NCI-H1092 (cell line): Measurements from ENCODE around the gene RETREG3.
"Not testable (repeated sequence)": the region's sequence is repeated elsewhere in the genome, so short reads cannot be mapped to it uniquely, and the experiment has no call there.

Source experiments
- DNase-seq: peaks from one replicate; lab custom pipeline; 2025; lab: John Stamatoyannopoulos, UW

RETREG3 gene

DNA sequence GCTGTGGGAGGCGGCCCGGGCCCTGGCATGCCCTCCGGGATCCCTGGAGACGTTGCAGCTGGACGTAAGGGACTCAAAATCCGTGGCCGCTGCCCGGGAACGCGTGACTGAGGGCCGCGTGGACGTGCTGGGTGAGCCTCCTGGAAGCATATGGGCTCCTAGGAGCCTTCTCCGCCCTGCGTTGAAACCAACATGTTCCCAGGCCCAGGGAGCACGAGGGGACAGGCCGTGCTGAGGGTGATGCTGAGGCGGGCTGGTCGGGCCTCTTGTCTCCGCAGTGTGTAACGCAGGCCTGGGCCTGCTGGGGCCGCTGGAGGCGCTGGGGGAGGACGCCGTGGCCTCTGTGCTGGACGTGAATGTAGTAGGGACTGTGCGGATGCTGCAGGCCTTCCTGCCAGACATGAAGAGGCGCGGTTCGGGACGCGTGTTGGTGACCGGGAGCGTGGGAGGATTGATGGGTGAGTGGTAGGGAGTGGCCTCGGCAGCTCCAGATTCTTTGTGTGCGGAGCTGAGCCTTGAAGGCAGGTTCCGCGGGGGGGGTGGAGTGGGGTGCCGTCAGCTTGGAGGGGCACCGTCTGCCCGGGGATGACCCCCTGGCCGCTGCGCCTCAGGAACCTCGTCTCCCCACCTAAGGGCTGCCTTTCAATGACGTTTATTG lies 55.9 kb downstream of the RETREG3 start:
- DNase-seq: no peak

DNA sequence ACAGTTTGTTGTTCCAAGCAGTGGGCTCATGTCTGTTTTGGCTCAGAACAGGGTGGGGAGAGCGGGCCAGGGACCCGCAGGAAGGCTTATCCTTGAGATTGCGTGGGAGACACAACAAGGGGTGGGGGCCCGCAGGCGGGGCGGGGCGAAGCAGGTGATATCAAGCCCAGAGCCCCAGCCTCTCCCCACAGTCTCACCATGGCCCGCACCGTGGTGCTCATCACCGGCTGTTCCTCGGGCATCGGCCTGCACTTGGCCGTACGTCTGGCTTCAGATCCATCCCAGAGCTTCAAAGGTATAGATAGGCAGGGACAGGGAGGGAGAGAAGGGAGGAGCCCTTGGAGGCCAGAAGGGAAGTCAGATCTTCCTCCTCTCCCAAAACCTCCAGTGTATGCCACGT lies 56.4 kb downstream of the RETREG3 start, which contains the start of gene HSD17B1:
Gene HSD17B1 (plus strand): TSS at position 188 of the 400 bp plus-strand sequence. CDS start 11 bp downstream, at position 199.
- DNase-seq: not testable (repeated sequence)

DNA sequence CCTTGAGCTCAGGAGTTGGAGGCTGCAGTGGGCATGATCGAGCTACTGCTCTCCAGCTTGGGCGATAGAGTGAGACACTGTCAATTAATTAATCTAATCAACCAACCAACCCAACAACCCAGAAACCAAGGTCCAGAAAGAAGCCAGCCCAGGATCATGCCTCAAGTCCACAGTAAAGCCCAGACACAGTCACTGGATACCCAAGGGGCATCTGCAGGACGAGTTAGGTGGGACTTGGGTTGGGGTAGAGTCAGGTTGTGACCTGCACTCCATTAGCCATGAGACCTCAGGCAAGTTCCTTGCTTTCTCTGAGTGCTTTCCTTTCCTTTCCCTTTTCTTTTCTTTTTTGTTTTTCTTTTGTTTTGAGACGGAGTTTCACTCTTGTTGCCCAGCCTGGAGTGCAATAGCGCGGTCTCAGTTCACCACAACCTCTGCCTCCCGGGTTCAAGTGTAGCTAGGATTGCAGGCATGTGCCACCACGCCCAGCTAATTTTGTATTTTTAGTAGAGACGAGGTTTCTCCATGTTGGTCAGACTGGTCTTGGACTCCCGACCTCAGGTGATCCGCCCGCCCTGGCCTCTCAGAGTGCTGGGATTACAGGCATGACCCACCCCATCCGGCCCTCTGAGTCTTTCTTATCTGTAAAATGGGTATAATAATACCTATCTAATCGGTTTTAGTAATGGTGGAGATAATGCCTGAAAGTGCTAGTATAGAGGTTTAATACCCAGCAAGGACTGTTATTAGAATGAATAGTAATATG lies 60.0 kb downstream of the RETREG3 start:
- no peak for DNase-seq

DNA sequence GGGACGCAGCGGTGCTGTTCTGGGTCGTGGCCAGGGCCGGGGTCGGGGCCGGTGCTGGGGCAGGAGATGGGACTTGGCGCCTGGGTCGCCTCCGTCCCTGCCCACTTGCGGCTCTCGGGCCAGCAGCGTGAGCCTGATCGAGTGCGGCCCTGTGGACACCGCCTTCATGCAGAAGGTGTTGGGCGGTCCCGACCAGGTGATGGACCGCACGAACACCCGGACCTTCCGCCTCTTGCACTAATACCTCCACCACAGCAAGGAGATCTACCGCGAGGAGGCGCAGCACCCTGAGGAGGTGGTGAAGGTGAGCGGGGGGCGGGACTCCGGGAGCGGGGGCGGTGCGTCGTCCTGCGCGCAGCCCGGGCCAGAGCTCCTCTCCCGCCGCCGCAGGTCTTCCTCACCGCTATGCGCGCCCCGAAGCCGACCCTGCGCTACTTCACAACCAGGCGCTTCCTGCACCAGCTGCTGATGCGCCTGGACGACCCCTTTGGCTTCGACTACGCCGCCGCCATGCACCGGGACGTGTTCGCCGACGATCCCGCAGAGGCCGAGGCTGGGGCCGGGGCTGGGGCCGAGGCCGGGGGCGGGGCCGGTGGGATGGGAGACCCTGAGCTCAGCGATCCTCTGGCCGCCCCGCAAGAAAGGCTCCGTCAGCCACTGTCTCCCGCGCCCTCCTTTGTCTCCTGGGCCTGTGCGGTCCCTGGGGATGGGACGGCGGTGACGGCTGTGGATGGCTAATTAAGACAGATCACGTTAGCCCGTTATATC lies 60.9 kb downstream of the RETREG3 start:
- DNase-seq: peak; percentile 55

DNA sequence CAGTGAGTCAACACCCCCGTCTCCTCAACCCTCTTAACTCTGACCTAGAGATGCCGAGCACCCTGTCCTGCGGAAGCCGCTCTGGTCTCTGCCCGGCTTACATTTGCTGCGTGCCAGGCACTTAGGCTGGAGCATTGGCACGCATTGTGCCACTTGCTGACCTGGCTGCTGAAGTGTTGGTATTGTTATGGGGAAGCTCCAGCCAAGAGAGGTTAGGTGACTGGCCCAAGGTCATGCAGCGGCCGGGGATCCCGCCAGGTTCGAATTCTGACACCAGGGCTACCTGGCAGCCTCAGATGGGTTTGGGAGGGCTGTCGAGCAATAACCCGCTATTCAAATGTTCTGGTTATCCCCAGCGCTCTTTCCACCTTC lies 61.5 kb downstream of the RETREG3 start:
- no peak for DNase-seq

DNA sequence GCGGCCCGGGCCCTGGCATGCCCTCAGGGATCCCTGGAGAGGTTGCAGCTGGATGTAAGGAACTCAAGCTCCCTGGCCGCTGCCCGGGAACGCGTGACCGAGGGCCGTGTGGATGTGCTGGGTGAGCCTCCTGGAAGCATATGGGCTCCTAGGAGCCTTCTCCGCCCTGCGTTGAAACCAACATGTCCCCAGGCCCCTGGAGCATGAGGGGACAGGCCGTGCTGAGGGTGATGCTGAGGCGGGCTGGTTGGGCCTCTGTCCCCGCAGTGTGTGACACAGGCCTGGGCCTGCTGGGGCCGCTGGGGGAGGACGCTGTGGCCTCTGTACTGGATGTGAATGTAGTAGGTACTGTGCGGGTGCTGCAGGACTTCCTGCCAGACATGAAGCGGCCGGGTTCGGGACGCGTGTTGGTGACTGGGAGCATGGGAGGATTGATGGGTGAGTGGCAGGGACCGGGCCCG lies 62.1 kb downstream of the RETREG3 start:
- DNase-seq: no peak

DNA sequence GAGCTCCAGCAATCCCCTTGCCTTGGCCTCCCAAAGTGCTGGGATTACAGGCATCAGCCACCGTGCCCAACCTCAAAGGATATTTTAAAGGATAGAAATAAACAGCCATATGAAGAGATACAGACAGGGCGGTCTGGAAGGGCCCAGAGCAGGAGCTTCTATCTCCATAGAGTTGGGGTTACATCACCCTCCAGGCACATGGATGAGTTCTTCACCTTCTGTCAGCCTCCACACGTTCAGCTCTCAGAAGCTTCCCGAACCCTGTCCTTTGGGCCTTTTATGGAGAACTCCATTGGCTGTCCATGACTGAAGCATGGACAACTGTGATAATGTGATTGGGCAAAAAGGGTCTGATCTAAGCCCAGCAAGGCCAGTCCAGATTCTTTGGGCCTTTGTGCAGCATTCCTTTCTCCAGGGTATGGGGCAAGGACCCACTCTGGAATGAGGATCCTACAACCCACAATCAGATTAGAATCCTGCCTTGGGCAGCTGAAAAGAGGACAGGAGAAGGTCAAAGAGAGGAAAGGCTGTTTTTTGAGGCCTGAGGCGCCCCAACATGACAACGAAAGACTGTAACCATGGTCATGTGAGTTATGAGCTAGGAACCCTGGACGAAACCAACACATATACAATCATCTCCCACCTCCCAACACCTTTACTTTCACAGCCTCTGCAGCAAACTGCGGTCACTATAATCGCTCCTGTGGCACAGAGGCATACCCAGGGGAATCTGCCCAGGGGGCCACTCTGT lies 63.2 kb downstream of the RETREG3 start:
- not testable (repeated sequence) for DNase-seq

DNA sequence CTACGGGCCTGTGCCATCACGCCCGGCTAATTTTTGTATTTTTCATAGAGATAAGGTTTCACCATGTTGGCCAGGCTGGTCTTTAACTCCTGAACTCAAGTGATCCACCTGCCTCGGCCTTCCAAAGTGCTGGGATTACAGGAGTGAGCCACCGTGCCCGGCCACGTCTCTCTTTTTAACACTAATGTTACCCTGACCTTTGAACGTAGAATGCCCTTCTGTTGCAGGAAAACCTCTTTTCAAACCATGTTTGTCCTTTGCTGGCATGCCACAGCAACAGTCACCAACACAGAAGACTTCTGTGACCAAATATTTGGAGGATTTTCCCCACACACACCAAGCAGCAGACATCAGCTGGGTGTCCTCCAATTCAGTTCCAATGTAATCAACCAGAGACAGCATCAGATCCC lies 64.3 kb downstream of the RETREG3 start:
- no peak for DNase-seq

DNA sequence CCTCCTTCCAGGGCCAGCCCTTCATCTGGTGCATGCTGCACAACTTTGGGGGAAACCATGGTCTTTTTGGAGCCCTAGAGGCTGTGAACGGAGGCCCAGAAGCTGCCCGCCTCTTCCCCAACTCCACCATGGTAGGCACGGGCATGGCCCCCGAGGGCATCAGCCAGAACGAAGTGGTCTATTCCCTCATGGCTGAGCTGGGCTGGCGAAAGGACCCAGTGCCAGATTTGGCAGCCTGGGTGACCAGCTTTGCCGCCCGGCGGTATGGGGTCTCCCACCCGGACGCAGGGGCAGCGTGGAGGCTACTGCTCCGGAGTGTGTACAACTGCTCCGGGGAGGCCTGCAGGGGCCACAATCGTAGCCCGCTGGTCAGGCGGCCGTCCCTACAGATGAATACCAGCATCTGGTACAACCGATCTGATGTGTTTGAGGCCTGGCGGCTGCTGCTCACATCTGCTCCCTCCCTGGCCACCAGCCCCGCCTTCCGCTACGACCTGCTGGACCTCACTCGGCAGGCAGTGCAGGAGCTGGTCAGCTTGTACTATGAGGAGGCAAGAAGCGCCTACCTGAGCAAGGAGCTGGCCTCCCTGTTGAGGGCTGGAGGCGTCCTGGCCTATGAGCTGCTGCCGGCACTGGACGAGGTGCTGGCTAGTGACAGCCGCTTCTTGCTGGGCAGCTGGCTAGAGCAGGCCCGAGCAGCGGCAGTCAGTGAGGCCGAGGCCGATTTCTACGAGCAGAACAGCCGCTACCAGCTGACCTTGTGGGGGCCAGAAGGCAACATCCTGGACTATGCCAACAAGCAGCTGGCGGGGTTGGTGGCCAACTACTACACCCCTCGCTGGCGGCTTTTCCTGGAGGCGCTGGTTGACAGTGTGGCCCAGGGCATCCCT lies 65.7 kb downstream of the RETREG3 start:
- no peak for DNase-seq

DNA sequence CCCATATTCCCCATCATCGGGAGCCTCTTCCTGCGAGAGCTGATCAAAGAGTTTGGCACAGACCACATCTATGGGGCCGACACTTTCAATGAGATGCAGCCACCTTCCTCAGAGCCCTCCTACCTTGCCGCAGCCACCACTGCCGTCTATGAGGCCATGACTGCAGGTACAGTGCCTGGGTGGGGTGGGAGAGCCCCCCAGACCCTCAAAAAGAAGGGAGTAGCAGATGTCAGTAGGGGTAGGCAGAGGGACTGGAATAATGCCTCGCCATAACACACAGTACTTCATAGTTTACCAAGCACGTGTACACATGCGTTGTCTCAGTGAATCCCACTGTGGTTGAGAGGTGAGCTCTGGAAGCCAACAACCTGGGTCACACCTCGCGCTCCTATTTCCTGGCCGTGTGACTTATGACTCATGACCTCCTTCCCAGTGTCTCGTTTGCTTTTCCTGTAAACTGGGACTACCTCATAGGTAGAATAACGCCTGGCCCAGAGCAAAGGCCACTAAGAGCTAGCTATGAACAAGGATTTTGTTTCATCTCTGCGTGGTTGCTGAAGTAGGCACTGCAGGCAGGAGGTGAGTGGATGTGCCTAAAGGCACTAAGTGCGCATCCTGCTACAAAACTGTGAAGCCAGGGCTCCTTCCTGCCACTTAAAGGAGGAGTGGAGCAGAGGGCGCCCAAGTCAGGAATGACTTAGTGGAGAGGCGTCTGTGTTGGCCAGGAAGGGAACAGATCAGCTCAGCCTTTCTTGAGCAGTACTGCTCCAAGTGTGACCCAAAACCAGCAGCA lies 67.9 kb downstream of the RETREG3 start:
- DNase-seq: no peak

DNA sequence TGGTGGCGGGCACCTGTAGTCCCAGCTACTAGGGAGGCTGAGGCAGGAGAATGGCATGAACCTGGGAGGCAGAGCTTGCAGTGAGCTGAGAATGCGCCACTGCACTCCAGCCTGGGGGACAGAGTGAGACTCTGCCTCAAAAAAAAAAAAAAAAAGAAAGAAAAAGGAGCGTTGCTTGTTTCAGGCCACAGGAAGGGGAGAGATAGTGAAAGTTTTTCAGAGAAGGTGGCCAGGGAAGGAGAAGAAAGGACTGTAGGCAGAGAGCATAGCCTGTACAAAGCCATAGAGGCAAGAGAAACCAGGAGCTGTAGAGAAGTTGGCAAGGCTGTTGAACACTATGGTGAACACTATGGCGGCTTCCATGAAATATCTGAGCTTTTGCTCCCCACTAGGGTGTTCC lies 68.6 kb downstream of the RETREG3 start:
- DNase-seq: not testable (repeated sequence)

DNA sequence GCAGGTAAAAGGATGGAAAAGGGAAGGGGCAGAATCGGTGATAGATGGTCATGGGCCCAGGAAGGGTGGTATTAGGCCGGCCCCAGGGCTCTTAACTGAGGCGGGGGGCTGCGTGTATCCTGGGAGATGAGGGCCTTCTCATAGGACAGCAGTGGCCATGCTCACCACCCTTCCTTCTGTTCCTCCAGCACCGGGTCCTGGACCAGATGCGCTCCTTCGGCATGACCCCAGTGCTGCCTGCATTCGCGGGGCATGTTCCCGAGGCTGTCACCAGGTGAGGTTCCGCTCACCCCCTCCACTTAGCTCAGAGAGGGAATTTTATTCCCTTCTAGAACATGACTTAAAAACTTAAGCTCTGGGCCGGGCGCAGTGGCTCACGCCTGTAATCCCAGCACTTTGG lies 70.7 kb downstream of the RETREG3 start:
- DNase-seq: no peak

DNA sequence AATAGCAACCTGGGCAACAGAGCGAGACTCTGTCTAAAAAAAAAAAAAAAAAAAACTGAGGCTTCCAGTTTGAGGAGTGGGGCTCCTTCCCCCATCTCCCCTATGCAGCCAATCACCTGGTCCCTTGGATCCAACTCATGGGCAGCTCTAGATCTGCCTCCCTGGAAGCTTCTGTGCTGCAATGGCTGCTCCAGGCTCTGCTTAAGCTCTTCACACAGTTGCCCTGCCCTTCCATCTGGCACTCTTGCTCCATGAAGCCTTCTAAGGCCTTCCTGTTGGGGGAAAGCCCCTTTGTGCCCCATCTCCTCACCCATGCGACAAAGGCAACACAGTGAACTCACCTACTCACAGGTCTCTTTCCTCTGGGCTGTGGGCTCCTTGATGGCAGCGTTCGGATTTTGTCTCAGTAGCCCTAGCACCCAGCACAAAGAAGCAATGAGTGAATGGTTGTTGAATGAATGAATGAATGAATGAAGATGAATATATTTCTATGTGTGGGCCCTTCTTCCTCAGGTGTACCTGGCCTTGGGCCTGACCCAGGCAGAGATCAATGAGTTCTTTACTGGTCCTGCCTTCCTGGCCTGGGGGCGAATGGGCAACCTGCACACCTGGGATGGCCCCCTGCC lies 71.2 kb downstream of the RETREG3 start:
- no peak for DNase-seq

DNA sequence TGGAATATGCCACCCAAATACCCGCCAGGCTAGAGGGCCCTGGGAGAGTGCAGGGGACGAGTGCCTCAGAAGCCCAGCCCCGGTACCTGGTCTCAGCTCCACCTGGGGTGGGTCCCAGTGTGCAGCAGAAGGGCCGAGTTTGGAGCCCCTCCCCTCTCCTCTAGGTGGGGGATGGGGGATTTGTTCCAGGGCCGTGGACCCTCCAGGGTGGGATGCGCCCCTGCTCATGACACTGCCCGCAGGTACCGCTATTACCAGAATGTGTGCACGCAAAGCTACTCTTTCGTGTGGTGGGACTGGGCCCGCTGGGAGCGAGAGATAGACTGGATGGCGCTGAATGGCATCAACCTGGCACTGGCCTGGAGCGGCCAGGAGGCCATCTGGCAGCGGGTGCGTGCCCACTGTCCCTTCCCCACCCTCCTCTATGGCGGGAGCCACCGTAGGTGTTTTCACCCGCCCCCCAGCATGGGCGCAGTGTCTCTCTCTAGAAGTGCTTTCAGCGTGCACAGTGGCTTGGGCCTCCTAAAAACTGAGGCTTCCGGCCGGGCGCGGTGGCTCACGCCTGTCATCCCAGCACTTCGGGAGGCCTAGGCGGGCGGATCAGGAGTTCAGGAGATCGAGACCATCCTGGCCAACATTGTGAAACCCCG lies 71.9 kb downstream of the RETREG3 start:
- no peak for DNase-seq

DNA sequence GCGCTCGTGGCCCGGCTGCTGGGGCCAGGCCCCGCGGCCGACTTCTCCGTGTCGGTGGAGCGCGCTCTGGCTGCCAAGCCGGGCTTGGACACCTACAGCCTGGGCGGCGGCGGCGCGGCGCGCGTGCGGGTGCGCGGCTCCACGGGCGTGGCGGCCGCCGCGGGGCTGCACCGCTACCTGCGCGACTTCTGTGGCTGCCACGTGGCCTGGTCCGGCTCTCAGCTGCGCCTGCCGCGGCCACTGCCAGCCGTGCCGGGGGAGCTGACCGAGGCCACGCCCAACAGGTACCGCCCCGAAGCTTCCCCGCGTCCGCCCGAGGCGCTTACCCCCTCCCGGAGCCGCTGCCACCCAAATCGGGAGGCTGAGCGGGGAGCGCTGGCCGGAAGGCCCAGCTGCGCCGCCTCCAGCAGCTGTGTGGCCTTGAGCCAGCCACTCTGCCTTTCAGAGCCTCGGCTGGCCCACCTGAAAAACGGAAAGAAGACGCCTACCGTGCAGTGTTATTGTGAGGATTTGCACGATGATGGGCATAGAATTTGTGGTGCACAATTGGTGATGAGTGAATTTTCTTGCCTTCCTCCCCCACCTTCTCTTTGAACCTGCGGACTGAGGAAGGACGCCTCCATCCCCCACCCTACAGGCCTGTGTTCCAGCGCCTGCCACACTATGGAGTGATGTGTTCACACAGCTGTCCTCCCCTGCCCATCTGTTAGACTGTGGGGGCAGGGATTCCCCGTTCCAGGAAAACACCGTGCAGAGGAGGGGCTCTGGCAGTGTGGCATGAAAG lies 72.6 kb downstream of the RETREG3 start:
- DNase-seq: peak; percentile 59

DNA sequence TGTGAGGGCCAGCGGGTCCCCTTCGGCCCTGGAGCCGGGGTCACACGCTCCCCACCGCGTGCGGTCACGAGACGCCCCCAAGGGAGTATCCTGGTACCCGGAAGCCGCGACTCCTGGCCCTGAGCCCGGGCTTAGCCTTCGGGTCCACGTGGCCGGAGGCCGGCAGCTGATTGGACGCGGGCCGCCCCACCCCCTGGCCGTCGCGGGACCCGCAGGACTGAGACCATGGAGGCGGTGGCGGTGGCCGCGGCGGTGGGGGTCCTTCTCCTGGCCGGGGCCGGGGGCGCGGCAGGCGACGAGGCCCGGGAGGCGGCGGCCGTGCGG lies 73.2 kb downstream of the RETREG3 start, which contains the start of gene NAGLU:
Gene NAGLU (plus strand): TSS at position 194 of the 324 bp plus-strand sequence. CDS start 32 bp downstream, at position 226.
- DNase-seq: peak; percentile 87

DNA sequence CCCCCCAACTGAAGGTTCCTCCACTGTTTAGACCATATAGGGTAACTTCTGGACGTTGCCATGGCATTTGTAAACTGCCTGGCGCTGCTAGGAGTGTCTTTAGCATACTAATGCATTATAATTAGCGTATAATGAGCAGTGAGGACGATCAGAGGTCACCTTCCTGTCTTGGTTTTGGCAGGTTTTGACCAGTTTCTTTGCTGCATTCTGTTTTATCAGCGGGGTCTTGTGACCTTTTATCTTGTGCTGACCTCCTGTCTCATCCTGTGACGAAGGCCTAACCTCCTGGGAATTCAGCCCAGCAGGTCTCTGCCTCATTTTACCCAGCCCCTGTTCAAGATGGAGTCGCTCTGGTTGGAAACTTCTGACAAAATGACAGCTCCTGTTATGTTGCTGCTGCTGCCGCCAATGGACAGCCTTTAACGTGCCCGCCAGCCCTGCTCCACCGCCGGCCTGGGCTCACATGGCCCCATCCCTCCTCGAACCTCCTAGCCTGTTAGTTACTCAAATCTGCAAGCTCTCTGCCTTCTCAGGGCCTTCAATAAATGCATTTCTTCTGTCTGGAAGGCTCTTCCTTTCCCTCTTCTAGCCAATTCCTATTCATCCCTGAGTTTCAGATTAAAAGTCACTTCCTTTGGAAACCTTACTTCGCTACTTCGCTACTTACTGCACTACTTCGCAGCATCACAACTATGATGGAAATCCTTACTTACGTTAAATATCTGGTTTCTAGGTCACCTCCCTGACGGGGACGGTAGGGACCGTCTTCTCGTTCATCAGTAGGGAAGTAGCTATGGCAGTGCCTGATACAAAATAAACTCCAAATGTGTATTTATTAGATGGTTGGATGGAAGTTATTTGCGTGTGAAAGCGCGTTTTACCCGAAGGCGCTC lies 73.8 kb downstream of the RETREG3 start:
- DNase-seq: no peak
